CD4-positive, alpha-beta T cell (primary cell): ENCODE results near the gene SLC35F6. TPM values are rescaled to one million over a fixed set of nuclear protein-coding genes. Genes with fewer than 3 reads are reported as not detected.

ENCODE experiments used
- ATAC-seq: fragments of 200-7000 bp; cut with Tn5 transposase; one replicate; pipeline ENCODE4 v1.10.0; 2022; ENCODE audit warnings: mild to moderate bottlenecking; ENCODE audit not compliant: poor library complexity
- CTCF ChIA-PET: fragments of 350-600 bp; sonication (Branson Sonifier 250); formaldehyde crosslinking; loops from one replicate; lab custom pipeline; 2021; ENCODE audit warnings: antibody characterized with exemption, inconsistent platforms; lab: Charles Lee
- POLR2A ChIA-PET: fragments of 350-600 bp; sonication (Branson Sonifier 250); formaldehyde crosslinking; loops from one replicate; lab custom pipeline; 2021; ENCODE audit warnings: antibody characterized with exemption, inconsistent platforms; lab: Charles Lee
- DNase-seq, 14 experiments: peaks; one replicate each; pipeline ENCODE4 v3.0.0-alpha.2; 2013 to 2020; ENCODE audit warnings: mixed read lengths in 2 of 14
- H3K27ac ChIP-seq, 2 donors: one replicate each; pipeline versions ENCODE4 v1.5.1 to v1.7.0; 2013; ENCODE audit warnings: low read length in 2 of 2, low read depth in 1 of 2, mild to moderate bottlenecking in 1 of 2
- H3K27me3 ChIP-seq, 2 experiments: 1 replicate in 1 of 2; 2 replicates in 1 of 2; pipeline versions ENCODE4 v1.6.1 to v1.7.0; 2013; ENCODE audit warnings: low read length in 2 of 2, control low read depth in 1 of 2, mild to moderate bottlenecking in 1 of 2, moderate library complexity in 1 of 2; ENCODE audit not compliant: insufficient read depth in 2 of 2, control insufficient read depth in 1 of 2
- H3K36me3 ChIP-seq: one replicate; pipeline ENCODE4 v1.6.1; 2013; ENCODE audit warnings: low read length, control low read depth; ENCODE audit not compliant: insufficient read depth
- H3K4me1 ChIP-seq: one replicate; pipeline ENCODE4 v1.6.1; 2013; ENCODE audit warnings: low read length, control low read depth; ENCODE audit not compliant: insufficient read depth
- H3K4me3 ChIP-seq: one replicate; pipeline ENCODE4 v1.5.1; 2013; ENCODE audit warnings: mild to moderate bottlenecking, low read length, moderate library complexity
- H3K9me3 ChIP-seq, 2 experiments: 1 replicate in 1 of 2; 2 replicates in 1 of 2; pipeline versions ENCODE4 v1.6.1 to v1.7.0; 2013; ENCODE audit warnings: low read length in 2 of 2, mild to moderate bottlenecking in 2 of 2, control low read depth in 1 of 2, moderate library complexity in 1 of 2; ENCODE audit not compliant: control insufficient read depth in 1 of 2, insufficient read depth in 1 of 2
- H3K27ac Mint-ChIP-seq: one replicate; pipeline ENCODE4 v1.8.0; 2020; ENCODE audit warnings: mixed read lengths
- H3K27me3 Mint-ChIP-seq: one replicate; pipeline ENCODE4 v1.8.0; 2021; ENCODE audit warnings: mixed read lengths
- H3K36me3 Mint-ChIP-seq: one replicate; pipeline ENCODE4 v1.8.0; 2021; ENCODE audit warnings: low read depth, mixed read lengths
- H3K4me1 Mint-ChIP-seq: one replicate; pipeline ENCODE4 v1.8.0; 2021; ENCODE audit warnings: low read depth, mixed read lengths
- H3K4me3 Mint-ChIP-seq: one replicate; pipeline ENCODE4 v1.8.0; 2020; ENCODE audit warnings: mild to moderate bottlenecking, mixed read lengths
- H3K9me3 Mint-ChIP-seq: one replicate; pipeline ENCODE4 v1.8.0; 2020; ENCODE audit warnings: mixed read lengths
- CTCF ChIP-seq: fragments of 200-600 bp; IDR thresholded peaks from one replicate; pipeline ENCODE4 v1.8.0; 2022; ENCODE audit warnings: antibody characterized with exemption, mild to moderate bottlenecking
- intact Hi-C, 2 experiments: fragments of 100-400 bp; cut with DNase I in 1 of 2; cut with micrococcal nuclease in 1 of 2; formaldehyde crosslinking; loops; one replicate each; pipeline versions ENCODE4 v1.15.1 to v1.9.0; 2023 to 2025; cut with DNase I, micrococcal nuclease
- polyA plus RNA-seq, 2 donors: library from polyadenylated mRNA; unstranded; fragments of 120-200 nt; gene quantifications; one replicate each; pipeline ENCODE4 v1.2.1, GENCODE V29; 2013
- total RNA-seq, 174 experiments: library from RNA in 2 of 174; stranded (reverse) in 2 of 174; gene quantifications; one replicate each; pipeline ENCODE4 v1.2.3 and lab custom pipeline; 2021 to 2026

SLC35F6 gene
- total RNA-seq (10 to 100 TPM; 32.0 to 34.2 TPM), total RNA-seq (lab: John Stamatoyannopoulos, UW) (13.9 to 54.4 (median 29.1) reads per million in 172 experiments)
- 7.8 TPM for polyA plus RNA-seq (2013, experiment 1 of 2)
- polyA plus RNA-seq (2013, experiment 2 of 2) = 8.1 TPM

GRCh38 chr2:26764078-26764887 is at the start of gene SLC35F6:
TSS of gene SLC35F6 (plus strand) at chr2:26764284. CDS start at chr2:26764350, 66 bp downstream.
- DNase-seq (peak; percentile 64 to 94 (median 79)), ATAC-seq (peak; percentile 95)
- Histone ChIP-seq H3K27ac (peak within 1 kb of the TSS; percentile 73 to 85), H3K27me3 (no peaks in the 10 kb centered on the region), H3K4me3 (peak within 1 kb of the TSS; percentile 100), H3K36me3 (peaks cover 3% of the 10 kb centered on the region), H3K9me3 (no peaks in the 10 kb centered on the region), H3K4me1 (peaks cover 53% of the 10 kb centered on the region)
- H3K27ac Mint-ChIP-seq = peak within 1 kb of the TSS; percentile 81
- H3K4me1 Mint-ChIP-seq = peaks cover 40% of the 10 kb centered on the region
- no peaks in the 10 kb centered on the region for H3K9me3 Mint-ChIP-seq
- peak within 1 kb of the TSS; percentile 97 for H3K4me3 Mint-ChIP-seq
- CTCF ChIA-PET = interaction anchor here (0.7 kb wide), 1 partner anchor 18 kb away, joined by 4 read pairs; no protein-coding TSS in a partner anchor
- peaks cover 16% of the 10 kb centered on the region for H3K36me3 Mint-ChIP-seq
- TF ChIP-seq CTCF = no peak
- no peaks in the 10 kb centered on the region for H3K27me3 Mint-ChIP-seq
- POLR2A ChIA-PET = interaction anchor here (0.7 to 1.9 kb wide), 2 partner anchors 22 to 45 kb away, joined by 3 to 8 read pairs; partner anchors contain the start of gene CENPA
- intact Hi-C loops = loop anchor here (1.0 to 10.0 kb wide), 2 partner anchors 21 to 1131 kb away; partner anchors contain the start of genes BABAM2 (in 1 of the 2) and RBKS (in 1 of the 2)

- Mint-ChIP-seq H3K4me3 (no peak overlapping the region), H3K36me3 (no peaks in the 10 kb centered on the region), H3K27ac (no peak overlapping the region), H3K27me3 (no peaks in the 10 kb centered on the region), H3K9me3 (no peaks in the 10 kb centered on the region), H3K4me1 (no peaks in the 10 kb centered on the region)
- Histone ChIP-seq H3K4me3 (no peak overlapping the region), H3K27ac (no peak overlapping the region), H3K4me1 (no peaks in the 10 kb centered on the region), H3K27me3 (no peaks in the 10 kb centered on the region), H3K9me3 (peaks cover 0 to 3% of the 10 kb centered on the region in 2 experiments), H3K36me3 (no peaks in the 10 kb centered on the region)
- POLR2A ChIA-PET = no interaction called here
- no peak for TF ChIP-seq CTCF
- intact Hi-C loops = no loop called here
- no peak for ATAC-seq
- CTCF ChIA-PET = no interaction called here
- no peak for DNase-seq
Observed at GRCh38 chr2:26715528-26716270, 48.4 kb upstream of the SLC35F6 start.

GRCh38 chr2:26716340-26716739 is 47.7 kb upstream of the SLC35F6 start:
- H3K9me3 Mint-ChIP-seq = no peaks in the 10 kb centered on the region
- no peaks in the 10 kb centered on the region for H3K4me1 Mint-ChIP-seq
- TF ChIP-seq CTCF = no peak
- H3K27me3 Mint-ChIP-seq = no peaks in the 10 kb centered on the region
- DNase-seq (no peak), ATAC-seq (no peak)
- H3K4me3 Mint-ChIP-seq = no peak overlapping the region
- H3K36me3 ChIP-seq = no peaks in the 10 kb centered on the region
- no peak overlapping the region for H3K4me3 ChIP-seq
- no peaks in the 10 kb centered on the region for H3K4me1 ChIP-seq
- H3K27me3 ChIP-seq = no peaks in the 10 kb centered on the region
- peaks cover 0 to 3% of the 10 kb centered on the region in 2 experiments for H3K9me3 ChIP-seq
- intact Hi-C loops = no loop called here
- CTCF ChIA-PET = no interaction called here
- no peak overlapping the region for H3K27ac ChIP-seq
- H3K36me3 Mint-ChIP-seq = no peaks in the 10 kb centered on the region
- POLR2A ChIA-PET = no interaction called here
- no peak overlapping the region for H3K27ac Mint-ChIP-seq
